Measurements from ENCODE around the gene DDX1. TPM values are rescaled to one million over a fixed set of nuclear protein-coding genes. Genes with fewer than 3 reads are reported as not detected.

The DDX1 gene
- total and polyA plus RNA-seq, 2 donors (not counting 3 experiments of a cell fraction or from before 2014, with no cell fraction given): 41.2 to 117 TPM

- Histone ChIP-seq H3K27ac (ENCODE audit: insufficient read depth, low read depth, low read length) (no peak overlapping the region), H3K79me2 (ENCODE audit: control insufficient read depth, insufficient read depth, low read length) (no peaks in the 10 kb centered on the region), H3K36me3 (ENCODE audit: control insufficient read depth in 2 of 2, extremely low read depth in 1 of 2, insufficient read depth in 2 of 2, low read length in 2 of 2) (no peaks in the 10 kb centered on the region), H3K9ac (replicated peaks; ENCODE audit: extremely low read depth, insufficient read depth, low read length) (no peak overlapping the region), H3K9me1 (replicated peaks; ENCODE audit: control insufficient read depth, extremely low read depth, insufficient read depth, low read length) (no peaks in the 10 kb centered on the region), H2AFZ (ENCODE audit: low read depth, low read length) (no peak overlapping the region), H3K4me2 (ENCODE audit: insufficient read depth, low read length) (no peak overlapping the region), H3K27me3 (ENCODE audit: control insufficient read depth in 2 of 2, insufficient read depth in 2 of 2, low read length in 2 of 2) (no peaks in the 10 kb centered on the region), H4K20me1 (replicated peaks; ENCODE audit: control insufficient read depth, extremely low read depth, insufficient read depth, low read length) (no peaks in the 10 kb centered on the region), H3K9me3 (replicated peaks; ENCODE audit: control insufficient read depth, insufficient read depth, low read length) (no peaks in the 10 kb centered on the region), H3K4me3 (replicated peaks in 1 of 3; ENCODE audit: insufficient read depth in 1 of 3, low read depth in 1 of 3, low read length in 3 of 3) (no peak overlapping the region), H3K4me1 (ENCODE audit: control insufficient read depth, extremely low read depth, insufficient read depth, low read length) (peaks cover 3% of the 10 kb centered on the region)
- no TSS peak for BruUV-seq (replicated peaks)
- DNase-seq (ENCODE audit: low read depth, low spot score) (no peak), FAIRE-seq (no peak)
- TF ChIP-seq, protein P1, sequence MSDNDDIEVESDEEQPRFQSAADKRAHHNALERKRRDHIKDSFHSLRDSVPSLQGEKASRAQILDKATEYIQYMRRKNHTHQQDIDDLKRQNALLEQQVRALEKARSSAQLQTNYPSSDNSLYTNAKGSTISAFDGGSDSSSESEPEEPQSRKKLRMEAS (IDR thresholded peaks at IDR 0.05; ENCODE audit: insufficient read depth, insufficient read length): no peak
- TF ChIP-seq, protein P2, sequence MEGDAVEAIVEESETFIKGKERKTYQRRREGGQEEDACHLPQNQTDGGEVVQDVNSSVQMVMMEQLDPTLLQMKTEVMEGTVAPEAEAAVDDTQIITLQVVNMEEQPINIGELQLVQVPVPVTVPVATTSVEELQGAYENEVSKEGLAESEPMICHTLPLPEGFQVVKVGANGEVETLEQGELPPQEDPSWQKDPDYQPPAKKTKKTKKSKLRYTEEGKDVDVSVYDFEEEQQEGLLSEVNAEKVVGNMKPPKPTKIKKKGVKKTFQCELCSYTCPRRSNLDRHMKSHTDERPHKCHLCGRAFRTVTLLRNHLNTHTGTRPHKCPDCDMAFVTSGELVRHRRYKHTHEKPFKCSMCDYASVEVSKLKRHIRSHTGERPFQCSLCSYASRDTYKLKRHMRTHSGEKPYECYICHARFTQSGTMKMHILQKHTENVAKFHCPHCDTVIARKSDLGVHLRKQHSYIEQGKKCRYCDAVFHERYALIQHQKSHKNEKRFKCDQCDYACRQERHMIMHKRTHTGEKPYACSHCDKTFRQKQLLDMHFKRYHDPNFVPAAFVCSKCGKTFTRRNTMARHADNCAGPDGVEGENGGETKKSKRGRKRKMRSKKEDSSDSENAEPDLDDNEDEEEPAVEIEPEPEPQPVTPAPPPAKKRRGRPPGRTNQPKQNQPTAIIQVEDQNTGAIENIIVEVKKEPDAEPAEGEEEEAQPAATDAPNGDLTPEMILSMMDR (IDR thresholded peaks at IDR 0.05; ENCODE audit: extremely low read depth in 1 of 2, insufficient read depth in 1 of 2, low read depth in 1 of 2, low read length in 2 of 2): no peak
- no peak for TF ChIP-seq GATA2 (IDR thresholded peaks at IDR 0.05; ENCODE audit: insufficient read depth, insufficient read length, low read depth, low read length)
- no peak for TF ChIP-seq FOS (IDR thresholded peaks at IDR 0.05; ENCODE audit: borderline replicate concordance, insufficient read depth, low read length)
- TF ChIP-seq EZH2 (IDR thresholded peaks at IDR 0.05; ENCODE audit: borderline replicate concordance, low read depth, low read length, severe bottlenecking): no peak
- TF ChIP-seq MYC (IDR thresholded peaks at IDR 0.05; ENCODE audit: low read depth, low read length): no peak
- no peak for TF ChIP-seq POLR2A (IDR thresholded peaks at IDR 0.05; ENCODE audit: low read depth, low read length)
- TF ChIP-seq JUN (IDR thresholded peaks at IDR 0.05; ENCODE audit: borderline replicate concordance, insufficient read depth, insufficient read length, low read depth): no peak
- TF ChIP-seq POLR2AphosphoS5 (IDR thresholded peaks at IDR 0.05; ENCODE audit: insufficient read depth, low read depth, low read length): no peak
- ChIA-PET CTCF (interaction anchor here (3.3 kb wide), 1 partner anchor 10 kb away, joined by 40 read pairs; no protein-coding TSS in a partner anchor), POLR2A (no interaction called here)
- dilution Hi-C loops (cut with MboI; ENCODE audit: extremely low pct_ligation_motif_present, low sequenced_read_pairs): no loop called here
- intact Hi-C loops (cut with micrococcal nuclease): no loop called here
Observed at GRCh38 chr2:15566912-15567311, 24.8 kb upstream of the DDX1 start.

All from endothelial cell of umbilical vein (primary cell).